Immature natural killer cell (primary cell): Measurements from ENCODE around the gene OR4C11. TPM values are rescaled to one million over a fixed set of nuclear protein-coding genes. Genes with fewer than 3 reads are reported as not detected.

Experiments
- DNase-seq, 3 donors: peaks; one replicate each; pipeline ENCODE4 v3.0.0; 2022; ENCODE audit warnings: mixed read lengths in 1 of 3
- H3K27ac Mint-ChIP-seq, 6 donors: one replicate each; pipeline ENCODE4 v1.8.0; 2020; ENCODE audit warnings: mixed read lengths in 6 of 6, mild to moderate bottlenecking in 5 of 6, inconsistent platforms in 4 of 6, moderate library complexity in 3 of 6
- H3K27me3 Mint-ChIP-seq, 3 donors: one replicate each; pipeline ENCODE4 v1.8.0; 2020 to 2021; ENCODE audit warnings: low read depth in 3 of 3, mild to moderate bottlenecking in 3 of 3, mixed read lengths in 3 of 3, moderate library complexity in 3 of 3, inconsistent platforms in 1 of 3
- H3K36me3 Mint-ChIP-seq, 3 donors: one replicate each; pipeline ENCODE4 v1.8.0; 2020; ENCODE audit warnings: mixed read lengths in 3 of 3, inconsistent platforms in 2 of 3, mild to moderate bottlenecking in 2 of 3
- H3K4me1 Mint-ChIP-seq, 2 donors: one replicate each; pipeline ENCODE4 v1.8.0; 2020; ENCODE audit warnings: inconsistent platforms in 2 of 2, mild to moderate bottlenecking in 2 of 2, mixed read lengths in 2 of 2, moderate library complexity in 1 of 2
- H3K4me3 Mint-ChIP-seq, 5 donors: one replicate each; pipeline ENCODE4 v1.8.0; 2020; ENCODE audit warnings: mild to moderate bottlenecking in 5 of 5, mixed read lengths in 5 of 5, inconsistent platforms in 3 of 5, moderate library complexity in 3 of 5
- H3K9me3 Mint-ChIP-seq, 6 donors: one replicate each; pipeline ENCODE4 v1.8.0; 2020; ENCODE audit warnings: mild to moderate bottlenecking in 6 of 6, mixed read lengths in 6 of 6, inconsistent platforms in 4 of 6, moderate library complexity in 3 of 6
- polyA plus RNA-seq, 3 donors: library from polyadenylated mRNA; unstranded; fragments of 300-500 nt; fragmentation: Illumina TruSeq; gene quantifications; one replicate each; pipeline ENCODE4 v1.2.3, GENCODE V29; 2021

OR4C11 gene, protein sequence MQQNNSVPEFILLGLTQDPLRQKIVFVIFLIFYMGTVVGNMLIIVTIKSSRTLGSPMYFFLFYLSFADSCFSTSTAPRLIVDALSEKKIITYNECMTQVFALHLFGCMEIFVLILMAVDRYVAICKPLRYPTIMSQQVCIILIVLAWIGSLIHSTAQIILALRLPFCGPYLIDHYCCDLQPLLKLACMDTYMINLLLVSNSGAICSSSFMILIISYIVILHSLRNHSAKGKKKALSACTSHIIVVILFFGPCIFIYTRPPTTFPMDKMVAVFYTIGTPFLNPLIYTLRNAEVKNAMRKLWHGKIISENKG
- not detected for polyA plus RNA-seq

DNA sequence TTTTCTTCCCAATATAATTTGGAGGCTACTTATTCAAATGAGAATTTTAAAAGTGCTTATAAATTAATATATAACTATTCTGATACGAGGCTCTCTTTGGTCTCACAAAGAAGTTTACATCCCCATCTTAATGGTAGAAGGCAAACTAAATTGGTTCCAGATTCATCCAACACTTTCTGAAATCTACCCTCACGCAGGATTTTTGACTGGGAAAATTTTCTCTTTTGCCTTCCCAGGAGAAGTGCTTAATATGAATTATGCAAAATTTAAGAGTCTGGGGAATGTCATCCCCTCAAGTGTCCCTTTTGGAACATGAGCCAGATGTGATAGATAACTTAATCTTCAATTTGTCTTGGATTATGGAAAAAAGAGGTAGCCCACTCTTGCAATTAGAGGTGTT lies at the start of gene OR4C11:
Gene OR4C11 (minus strand): TSS at position 101 of the 400 bp plus-strand sequence. CDS start 3,272 bp downstream, outside the sequence.
- H3K4me3 Mint-ChIP-seq, result no peak within 1 kb of the TSS
- no peak for DNase-seq
- peaks cover 0 to 42% (median 8%) of the 10 kb centered on the region in 6 donors for H3K9me3 Mint-ChIP-seq
- no peaks in the 10 kb centered on the region for H3K36me3 Mint-ChIP-seq
- H3K4me1 Mint-ChIP-seq, result no peaks in the 10 kb centered on the region
- H3K27me3 Mint-ChIP-seq, result no peaks in the 10 kb centered on the region
- H3K27ac Mint-ChIP-seq, result no peak within 1 kb of the TSS

DNA sequence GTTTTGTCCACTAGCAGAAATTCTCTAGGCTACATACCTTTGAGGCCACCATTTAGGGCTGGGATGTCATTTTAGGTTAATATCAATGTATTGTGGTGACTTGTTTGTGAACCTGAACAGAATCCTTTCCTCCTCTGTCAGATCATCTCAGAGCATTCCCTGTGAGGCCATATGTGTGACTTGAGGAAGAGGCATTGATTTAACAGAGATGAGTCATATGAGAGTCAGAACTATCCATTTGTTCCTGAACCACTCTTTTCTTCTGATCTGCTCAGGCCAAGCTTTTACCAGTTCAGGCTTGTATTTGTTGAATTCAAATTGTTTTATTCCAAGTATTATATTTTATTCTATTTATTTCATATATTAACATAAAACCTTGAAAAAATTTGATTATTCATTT lies 47.7 kb upstream of the OR4C11 start:
- Mint-ChIP-seq H3K27me3 (no peaks in the 10 kb centered on the region), H3K4me3 (no peak overlapping the region), H3K4me1 (no peaks in the 10 kb centered on the region), H3K9me3 (peaks cover 4 to 41% (median 14%) of the 10 kb centered on the region in 6 donors), H3K27ac (no peak overlapping the region), H3K36me3 (no peaks in the 10 kb centered on the region)
- DNase-seq, result no peak

DNA sequence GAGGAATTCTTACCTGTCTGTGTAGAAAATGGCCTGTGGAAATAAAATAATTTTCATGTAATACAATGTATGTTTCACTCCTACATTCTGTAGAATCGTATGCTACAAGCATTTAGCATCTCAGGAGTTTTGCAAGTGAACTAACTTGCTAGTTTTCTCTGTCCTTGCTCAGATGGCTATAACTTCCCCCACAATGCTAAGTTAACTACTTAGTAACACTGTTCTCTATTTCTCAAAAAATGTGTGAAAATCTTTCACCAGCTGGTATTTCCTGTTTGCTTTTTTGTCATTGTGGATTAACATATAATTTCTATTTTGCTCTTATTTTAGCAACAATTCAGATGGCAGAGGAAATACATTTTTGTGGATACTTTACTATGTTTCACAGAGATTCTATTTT lies 45.1 kb upstream of the OR4C11 start:
- Mint-ChIP-seq H3K27me3 (no peaks in the 10 kb centered on the region), H3K9me3 (peaks cover 4 to 43% (median 13%) of the 10 kb centered on the region in 6 donors), H3K4me1 (no peaks in the 10 kb centered on the region), H3K4me3 (no peak overlapping the region), H3K36me3 (no peaks in the 10 kb centered on the region), H3K27ac (no peak overlapping the region)
- DNase-seq, result no peak

DNA sequence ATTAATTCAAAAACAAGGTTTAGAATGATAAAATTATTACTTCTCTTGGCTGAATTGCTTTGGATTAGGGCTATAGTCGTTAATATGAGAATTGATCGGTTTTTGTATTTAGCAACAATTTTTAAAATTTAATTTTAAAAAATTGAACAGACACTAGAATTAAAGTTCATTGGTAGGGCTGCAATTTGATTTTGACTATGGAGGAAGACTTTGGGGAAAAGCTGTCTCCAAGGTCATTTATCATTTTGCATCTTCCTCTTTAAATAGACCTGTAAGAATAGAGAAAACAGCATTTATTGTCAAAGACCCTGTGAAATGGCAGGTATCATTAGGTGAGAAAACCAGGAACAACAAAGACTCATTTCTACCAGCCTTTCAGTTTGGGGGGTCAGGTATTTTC lies 40.6 kb upstream of the OR4C11 start, which contains the start of gene OR4S2:
Gene OR4S2 (plus strand): TSS at position 301 of the 400 bp plus-strand sequence. CDS start 2,577 bp downstream, outside the sequence.
- Mint-ChIP-seq H3K27ac (no peak within 1 kb of the TSS), H3K4me3 (no peak within 1 kb of the TSS), H3K27me3 (no peaks in the 10 kb centered on the region)

DNA sequence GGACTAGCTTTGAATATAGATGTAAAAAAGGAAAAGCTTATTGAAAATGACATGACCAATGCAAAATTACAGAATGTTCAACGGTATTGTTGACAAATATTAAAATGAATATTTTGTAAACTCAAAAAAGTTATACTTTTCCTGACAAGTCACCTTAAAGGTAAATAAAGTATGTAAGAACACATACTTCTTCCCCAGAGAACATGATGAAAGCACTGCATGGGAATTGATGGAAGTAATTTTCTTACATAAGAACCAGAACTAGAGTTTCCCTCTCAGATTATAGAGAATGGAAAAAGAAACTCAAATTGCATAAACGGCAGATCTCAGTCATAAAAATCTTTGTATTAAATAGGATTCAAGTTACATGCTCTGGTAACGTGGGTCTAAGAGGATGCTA lies 27.4 kb upstream of the OR4C11 start, which contains the start of gene OR4P4:
Gene OR4P4 (plus strand): TSS at position 301 of the 400 bp plus-strand sequence.
- no peaks in the 10 kb centered on the region for H3K4me1 Mint-ChIP-seq

More for the DNA sequence above, 40.6 kb upstream of the OR4C11 start, which contains the start of gene OR4S2:
- DNase-seq, result no peak
- Mint-ChIP-seq H3K4me1 (no peaks in the 10 kb centered on the region), H3K36me3 (no peaks in the 10 kb centered on the region), H3K9me3 (peaks cover 0 to 51% (median 12%) of the 10 kb centered on the region in 6 donors)

DNA sequence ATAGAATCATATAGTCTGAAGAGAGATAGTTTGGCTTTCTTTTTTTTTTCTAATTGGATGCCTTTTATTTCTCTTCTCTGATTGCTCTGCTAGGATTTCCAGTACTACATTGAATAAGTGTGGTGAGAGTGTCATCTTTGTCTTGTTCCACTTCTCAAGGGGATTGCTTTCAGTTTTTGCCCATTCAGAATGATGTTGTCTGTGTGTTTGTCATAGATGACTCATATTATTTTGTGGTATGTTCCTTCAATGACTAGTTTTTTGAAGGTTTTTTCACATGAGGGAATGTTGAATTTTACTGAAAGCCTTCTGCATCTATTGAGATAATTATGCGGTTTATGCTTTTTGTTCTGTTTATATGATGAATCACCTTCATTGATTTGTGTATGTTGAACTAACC lies 17.1 kb upstream of the OR4C11 start:
- Mint-ChIP-seq H3K27ac (no peak overlapping the region), H3K27me3 (peaks cover 0 to 3% (median 0%) of the 10 kb centered on the region in 3 donors), H3K36me3 (peaks cover 0 to 4% (median 0%) of the 10 kb centered on the region in 3 donors), H3K9me3 (peaks cover 18 to 71% (median 38%) of the 10 kb centered on the region in 6 donors), H3K4me3 (no peak overlapping the region), H3K4me1 (no peaks in the 10 kb centered on the region)
- no peak for DNase-seq

More for the DNA sequence above, 27.4 kb upstream of the OR4C11 start, which contains the start of gene OR4P4:
- no peak within 1 kb of the TSS for H3K27ac Mint-ChIP-seq
- no peaks in the 10 kb centered on the region for H3K27me3 Mint-ChIP-seq
- no peak within 1 kb of the TSS for H3K4me3 Mint-ChIP-seq
- DNase-seq, result no peak
- H3K9me3 Mint-ChIP-seq, result peaks cover 6 to 40% (median 19%) of the 10 kb centered on the region in 6 donors
- H3K36me3 Mint-ChIP-seq, result no peaks in the 10 kb centered on the region

DNA sequence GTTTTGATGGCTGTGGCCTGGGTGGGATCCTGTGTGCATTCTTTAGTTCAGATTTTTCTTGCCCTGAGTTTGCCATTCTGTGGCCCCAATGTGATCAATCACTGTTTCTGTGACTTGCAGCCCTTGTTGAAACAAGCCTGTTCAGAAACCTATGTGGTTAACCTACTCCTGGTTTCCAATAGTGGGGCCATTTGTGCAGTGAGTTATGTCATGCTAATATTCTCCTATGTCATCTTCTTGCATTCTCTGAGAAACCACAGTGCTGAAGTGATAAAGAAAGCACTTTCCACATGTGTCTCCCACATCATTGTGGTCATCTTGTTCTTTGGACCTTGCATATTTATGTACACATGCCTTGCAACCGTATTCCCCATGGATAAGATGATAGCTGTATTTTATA lies 34.9 kb downstream of the OR4C11 start:
- H3K4me1 Mint-ChIP-seq, result no peaks in the 10 kb centered on the region
- peaks cover 16 to 53% (median 39%) of the 10 kb centered on the region in 6 donors for H3K9me3 Mint-ChIP-seq
- H3K4me3 Mint-ChIP-seq, result no peak overlapping the region
- no peak overlapping the region for H3K27ac Mint-ChIP-seq
- DNase-seq, result no peak
- H3K36me3 Mint-ChIP-seq, result peaks cover 0 to 3% (median 0%) of the 10 kb centered on the region in 3 donors
- no peaks in the 10 kb centered on the region for H3K27me3 Mint-ChIP-seq

DNA sequence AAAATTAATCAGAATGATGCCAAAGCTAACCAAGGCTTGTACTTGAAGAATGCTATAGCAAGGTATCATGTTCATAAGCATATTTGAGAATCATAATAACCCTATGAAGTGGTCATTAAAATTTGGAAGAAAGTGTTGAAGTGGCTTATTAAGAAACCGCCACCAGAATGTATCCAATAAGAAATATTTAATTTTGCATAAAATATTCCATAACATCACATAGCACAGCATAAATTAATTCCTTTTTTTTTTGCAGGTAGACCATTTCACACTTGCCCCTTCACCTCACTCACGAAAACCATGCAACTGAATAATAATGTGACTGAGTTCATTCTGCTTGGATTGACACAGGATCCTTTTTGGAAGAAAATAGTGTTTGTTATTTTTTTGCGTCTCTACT lies 35.6 kb downstream of the OR4C11 start, which contains the start of gene OR4C16:
Gene OR4C16 (plus strand): TSS at position 301 of the 400 bp plus-strand sequence. CDS start 0 bp downstream, at position 301.
- peaks cover 16 to 50% (median 35%) of the 10 kb centered on the region in 6 donors for H3K9me3 Mint-ChIP-seq
- H3K4me3 Mint-ChIP-seq, result no peak within 1 kb of the TSS
- H3K36me3 Mint-ChIP-seq, result peaks cover 0 to 3% (median 0%) of the 10 kb centered on the region in 3 donors
- no peaks in the 10 kb centered on the region for H3K4me1 Mint-ChIP-seq
- no peak within 1 kb of the TSS for H3K27ac Mint-ChIP-seq
- no peaks in the 10 kb centered on the region for H3K27me3 Mint-ChIP-seq
- DNase-seq, result no peak

DNA sequence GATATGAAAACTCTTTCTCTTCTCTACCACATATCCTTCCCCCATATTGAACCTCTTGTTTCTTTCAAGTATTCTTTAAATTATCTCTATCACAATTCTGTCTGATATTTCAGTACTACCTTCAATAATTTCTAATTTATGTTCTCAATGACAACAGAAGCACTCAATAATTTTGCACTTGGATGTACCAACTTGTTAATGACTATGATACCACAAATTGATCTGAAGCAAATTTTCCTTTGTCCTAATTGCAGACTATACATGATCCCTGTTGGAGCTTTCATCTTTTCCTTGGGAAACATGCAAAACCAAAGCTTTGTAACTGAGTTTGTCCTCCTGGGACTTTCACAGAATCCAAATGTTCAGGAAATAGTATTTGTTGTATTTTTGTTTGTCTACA lies 53.3 kb downstream of the OR4C11 start, which contains the start of gene OR4C15:
Gene OR4C15 (plus strand): TSS at position 301 of the 400 bp plus-strand sequence. CDS start 0 bp downstream, at position 301.
- no peak within 1 kb of the TSS for H3K4me3 Mint-ChIP-seq
- no peak within 1 kb of the TSS for H3K27ac Mint-ChIP-seq
- no peaks in the 10 kb centered on the region for H3K4me1 Mint-ChIP-seq
- no peak for DNase-seq
- peaks cover 14 to 51% (median 31%) of the 10 kb centered on the region in 6 donors for H3K9me3 Mint-ChIP-seq
- peaks cover 0 to 2% (median 0%) of the 10 kb centered on the region in 3 donors for H3K27me3 Mint-ChIP-seq
- peaks cover 0 to 8% (median 6%) of the 10 kb centered on the region in 3 donors for H3K36me3 Mint-ChIP-seq

Other genes starting within 250 kb of the OR4C11 start
- gene OR4A15, start 239.7 kb downstream of the OR4C11 start, polyA plus RNA-seq, result not detected
- not detected for gene OR4C15, start 53.2 kb downstream of the OR4C11 start, polyA plus RNA-seq
- gene OR4C16, start 35.5 kb downstream of the OR4C11 start, polyA plus RNA-seq, result not detected
- gene OR4P4, start 27.5 kb upstream of the OR4C11 start, polyA plus RNA-seq, result not detected
- gene OR4S2, start 40.7 kb upstream of the OR4C11 start, polyA plus RNA-seq, result not detected
- not detected for gene OR4C6, start 54.6 kb upstream of the OR4C11 start, polyA plus RNA-seq
- not detected for gene OR5D13, start 165.8 kb upstream of the OR4C11 start, polyA plus RNA-seq
- gene OR5D14, start 187.9 kb upstream of the OR4C11 start, polyA plus RNA-seq, result not detected
- gene OR5L1, start 203.7 kb upstream of the OR4C11 start, polyA plus RNA-seq, result not detected
- gene OR5D18, start 212.0 kb upstream of the OR4C11 start, polyA plus RNA-seq, result not detected
- not detected for gene OR5L2, start 219.6 kb upstream of the OR4C11 start, polyA plus RNA-seq
- gene OR5D16, start 231.1 kb upstream of the OR4C11 start, polyA plus RNA-seq, result not detected